Measurements from ENCODE around the gene ACACB. TPM values are rescaled to one million over a fixed set of nuclear protein-coding genes. Genes with fewer than 3 reads are reported as not detected.

Gene ACACB
- total and polyA plus RNA-seq, 7 experiments from 2014 or later = 3.8 to 58.3 (median 30.9) TPM

GRCh38 chr12:109131154-109132050 is 15.0 kb downstream of the ACACB start:
- Histone ChIP-seq H3K4me1 (ENCODE audit: control insufficient read depth in 2 of 2, insufficient read depth in 2 of 2, low read length in 2 of 2) (no peaks in the 10 kb centered on the region), H3K27ac (ENCODE audit: low read depth, low read length) (no peak overlapping the region), H3K36me3 (ENCODE audit: control insufficient read depth in 2 of 3, insufficient read depth in 3 of 3, low read length in 3 of 3) (no peaks in the 10 kb centered on the region), H3K9me3 (ENCODE audit: control insufficient read depth in 2 of 3, low read length in 3 of 3) (no peaks in the 10 kb centered on the region), H3K27me3 (ENCODE audit: control insufficient read depth in 2 of 2, insufficient read depth in 2 of 2, low read length in 2 of 2) (no peaks in the 10 kb centered on the region), H3K4me3 (ENCODE audit: low read length) (no peak overlapping the region)
- Mint-ChIP-seq H3K27me3 (peaks cover 0 to 7% (median 4%) of the 10 kb centered on the region in 5 donors), H3K36me3 (peaks cover 0 to 4% (median 0%) of the 10 kb centered on the region in 5 donors), H3K4me3 (no peak overlapping the region), H3K27ac (no peak overlapping the region), H3K9me3 (peaks cover 0 to 7% (median 0%) of the 10 kb centered on the region in 11 donors), H3K4me1 (peaks cover 0 to 3% (median 0%) of the 10 kb centered on the region in 7 donors)
- intact Hi-C loops (cut with micrococcal nuclease) = no loop called here
- ATAC-seq (no peak), DNase-seq (no peak)
- POLR2A ChIA-PET = no interaction called here
- CTCF ChIA-PET = no interaction called here

- Mint-ChIP-seq H3K36me3 (peaks cover 0 to 11% (median 0%) of the 10 kb centered on the region in 5 donors), H3K27ac (no peak overlapping the region), H3K4me3 (no peak overlapping the region), H3K4me1 (peaks cover 0 to 3% (median 0%) of the 10 kb centered on the region in 7 donors), H3K27me3 (peaks cover 0 to 7% (median 4%) of the 10 kb centered on the region in 5 donors), H3K9me3 (peaks cover 0 to 11% (median under 1%) of the 10 kb centered on the region in 11 donors)
- intact Hi-C loops (cut with micrococcal nuclease) = no loop called here
- no peaks in the 10 kb centered on the region for H3K9me3 ChIP-seq (ENCODE audit: control insufficient read depth in 2 of 3, low read length in 3 of 3)
- no peaks in the 10 kb centered on the region for H3K27me3 ChIP-seq (ENCODE audit: control insufficient read depth in 2 of 2, insufficient read depth in 2 of 2, low read length in 2 of 2)
- no peaks in the 10 kb centered on the region for H3K36me3 ChIP-seq (ENCODE audit: control insufficient read depth in 2 of 3, insufficient read depth in 3 of 3, low read length in 3 of 3)
- ChIA-PET POLR2A (no interaction called here), CTCF (no interaction called here)
- H3K4me1 ChIP-seq (ENCODE audit: control insufficient read depth in 2 of 2, insufficient read depth in 2 of 2, low read length in 2 of 2) = no peaks in the 10 kb centered on the region
- no peak overlapping the region for H3K27ac ChIP-seq (ENCODE audit: low read depth, low read length)
- DNase-seq (no peak), ATAC-seq (no peak)
- no peak overlapping the region for H3K4me3 ChIP-seq (ENCODE audit: low read length)
Measured at GRCh38 chr12:109134186-109134917, 18.0 kb downstream of the ACACB start.

DNA sequence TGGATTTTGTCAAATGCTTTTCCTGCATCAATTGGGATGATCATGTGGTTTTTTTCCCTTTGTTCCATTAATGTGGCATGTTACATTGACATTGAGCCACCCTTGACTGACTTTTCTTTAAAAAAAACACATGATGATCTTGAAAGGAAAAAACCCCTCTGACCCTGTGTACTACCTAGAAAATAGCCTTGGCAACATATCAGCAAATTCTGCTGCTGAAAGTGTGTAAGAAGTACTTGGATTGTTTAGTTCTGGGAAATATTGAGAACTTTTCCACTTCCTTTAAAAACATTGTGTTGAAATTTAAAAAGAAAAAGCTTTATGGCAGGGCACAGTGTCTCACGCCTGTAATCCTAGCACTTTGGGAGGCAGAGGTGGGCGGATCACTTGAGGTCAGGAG is 20.7 kb downstream of the ACACB start:
- no peaks in the 10 kb centered on the region for H3K27me3 ChIP-seq (ENCODE audit: control insufficient read depth in 2 of 2, insufficient read depth in 2 of 2, low read length in 2 of 2)
- no peaks in the 10 kb centered on the region for H3K9me3 ChIP-seq (ENCODE audit: control insufficient read depth in 2 of 3, low read length in 3 of 3)
- Mint-ChIP-seq H3K4me1 (no peaks in the 10 kb centered on the region), H3K36me3 (peaks cover 0 to 18% (median 3%) of the 10 kb centered on the region in 5 donors), H3K4me3 (no peak overlapping the region), H3K9me3 (peaks cover 0 to 11% (median 0%) of the 10 kb centered on the region in 11 donors), H3K27ac (no peak overlapping the region), H3K27me3 (peaks cover 0 to 7% (median 4%) of the 10 kb centered on the region in 5 donors)
- no peak overlapping the region for H3K4me3 ChIP-seq (ENCODE audit: low read length)
- intact Hi-C loops (cut with micrococcal nuclease) = no loop called here
- CTCF ChIA-PET = no interaction called here
- no peaks in the 10 kb centered on the region for H3K36me3 ChIP-seq (ENCODE audit: control insufficient read depth in 2 of 3, insufficient read depth in 3 of 3, low read length in 3 of 3)
- no peak for DNase-seq
- H3K27ac ChIP-seq (ENCODE audit: low read depth, low read length) = no peak overlapping the region
- H3K4me1 ChIP-seq (ENCODE audit: control insufficient read depth in 2 of 2, insufficient read depth in 2 of 2, low read length in 2 of 2) = no peaks in the 10 kb centered on the region
- ATAC-seq = no peak
- POLR2A ChIA-PET = interaction anchor here (0.7 kb wide), 1 partner anchor 464 kb away, joined by 3 read pairs; no protein-coding TSS in a partner anchor

DNA sequence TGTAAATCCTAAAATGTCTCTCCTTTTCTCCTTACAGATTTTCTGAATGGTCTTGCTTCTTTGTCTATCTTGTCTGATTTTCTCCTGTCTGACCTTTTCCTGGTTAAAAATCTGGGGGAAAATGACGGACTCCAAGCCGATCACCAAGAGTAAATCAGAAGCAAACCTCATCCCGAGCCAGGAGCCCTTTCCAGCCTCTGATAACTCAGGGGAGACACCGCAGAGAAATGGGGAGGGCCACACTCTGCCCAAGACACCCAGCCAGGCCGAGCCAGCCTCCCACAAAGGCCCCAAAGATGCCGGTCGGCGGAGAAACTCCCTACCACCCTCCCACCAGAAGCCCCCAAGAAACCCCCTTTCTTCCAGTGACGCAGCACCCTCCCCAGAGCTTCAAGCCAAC is 23.0 kb downstream of the ACACB start:
- CTCF ChIA-PET = no interaction called here
- peaks cover 0 to 22% (median 3%) of the 10 kb centered on the region in 5 donors for H3K36me3 Mint-ChIP-seq
- H3K9me3 ChIP-seq (ENCODE audit: control insufficient read depth in 2 of 3, low read length in 3 of 3) = no peaks in the 10 kb centered on the region
- H3K36me3 ChIP-seq (ENCODE audit: control insufficient read depth in 2 of 3, insufficient read depth in 3 of 3, low read length in 3 of 3) = no peaks in the 10 kb centered on the region
- no peak overlapping the region for H3K27ac ChIP-seq (ENCODE audit: low read depth, low read length)
- H3K4me1 ChIP-seq (ENCODE audit: control insufficient read depth in 2 of 2, insufficient read depth in 2 of 2, low read length in 2 of 2) = no peaks in the 10 kb centered on the region
- POLR2A ChIA-PET = no interaction called here
- H3K9me3 Mint-ChIP-seq = peaks cover 0 to 11% (median 0%) of the 10 kb centered on the region in 11 donors
- no peak for DNase-seq
- peaks cover 0 to 7% (median 4%) of the 10 kb centered on the region in 5 donors for H3K27me3 Mint-ChIP-seq
- H3K4me3 ChIP-seq (ENCODE audit: low read length) = no peak overlapping the region
- no peaks in the 10 kb centered on the region for H3K27me3 ChIP-seq (ENCODE audit: control insufficient read depth in 2 of 2, insufficient read depth in 2 of 2, low read length in 2 of 2)
- H3K27ac Mint-ChIP-seq = no peak overlapping the region
- H3K4me3 Mint-ChIP-seq = no peak overlapping the region
- intact Hi-C loops (cut with micrococcal nuclease) = no loop called here
- no peak for ATAC-seq
- H3K4me1 Mint-ChIP-seq = peaks cover 0 to 7% (median 4%) of the 10 kb centered on the region in 7 donors

GRCh38 chr12:109139791-109140190 is 23.4 kb downstream of the ACACB start:
- Histone ChIP-seq H3K4me1 (ENCODE audit: control insufficient read depth in 2 of 2, insufficient read depth in 2 of 2, low read length in 2 of 2) (no peaks in the 10 kb centered on the region), H3K27me3 (ENCODE audit: control insufficient read depth in 2 of 2, insufficient read depth in 2 of 2, low read length in 2 of 2) (no peaks in the 10 kb centered on the region), H3K4me3 (ENCODE audit: low read length) (no peak overlapping the region), H3K36me3 (ENCODE audit: control insufficient read depth in 2 of 3, insufficient read depth in 3 of 3, low read length in 3 of 3) (no peaks in the 10 kb centered on the region), H3K27ac (ENCODE audit: low read depth, low read length) (no peak overlapping the region), H3K9me3 (ENCODE audit: control insufficient read depth in 2 of 3, low read length in 3 of 3) (no peaks in the 10 kb centered on the region)
- H3K27me3 Mint-ChIP-seq = peaks cover 0 to 7% (median 4%) of the 10 kb centered on the region in 5 donors
- ChIA-PET POLR2A (no interaction called here), CTCF (no interaction called here)
- H3K4me1 Mint-ChIP-seq = peaks cover 0 to 7% (median 4%) of the 10 kb centered on the region in 7 donors
- no peak for ATAC-seq
- intact Hi-C loops (cut with micrococcal nuclease) = no loop called here
- no peak overlapping the region for H3K27ac Mint-ChIP-seq
- H3K9me3 Mint-ChIP-seq = peaks cover 0 to 11% (median 0%) of the 10 kb centered on the region in 11 donors
- DNase-seq = no peak
- H3K4me3 Mint-ChIP-seq = no peak overlapping the region
- H3K36me3 Mint-ChIP-seq = peaks cover 0 to 22% (median 3%) of the 10 kb centered on the region in 5 donors

DNA sequence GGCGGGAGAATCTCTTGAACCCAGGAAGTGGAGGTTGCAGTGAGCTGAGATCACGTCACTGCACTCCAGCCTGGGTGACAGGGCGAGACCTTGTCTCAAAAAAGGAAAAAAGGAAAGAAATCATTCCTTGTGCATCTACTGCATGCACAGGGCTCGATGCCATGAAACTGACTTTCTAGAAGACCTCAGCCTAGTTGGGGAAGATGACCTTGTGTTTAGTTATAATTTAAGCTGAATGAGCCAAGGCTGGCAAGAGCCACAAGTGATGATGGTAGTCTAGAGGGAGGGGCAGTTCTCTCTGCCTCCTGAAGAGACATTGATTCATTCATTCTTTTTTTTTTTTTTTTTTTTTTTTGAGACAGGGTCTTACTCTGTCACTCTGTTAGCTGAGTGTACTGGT is 24.2 kb downstream of the ACACB start:
- CTCF ChIA-PET = no interaction called here
- peaks cover 0 to 11% (median 0%) of the 10 kb centered on the region in 11 donors for H3K9me3 Mint-ChIP-seq

More for the DNA sequence above, 24.2 kb downstream of the ACACB start:
- no peaks in the 10 kb centered on the region for H3K27me3 ChIP-seq (ENCODE audit: control insufficient read depth in 2 of 2, insufficient read depth in 2 of 2, low read length in 2 of 2)
- H3K4me1 Mint-ChIP-seq = peaks cover 0 to 7% (median 4%) of the 10 kb centered on the region in 7 donors
- H3K9me3 ChIP-seq (ENCODE audit: control insufficient read depth in 2 of 3, low read length in 3 of 3) = no peaks in the 10 kb centered on the region
- no peak overlapping the region for H3K27ac ChIP-seq (ENCODE audit: low read depth, low read length)
- H3K4me1 ChIP-seq (ENCODE audit: control insufficient read depth in 2 of 2, insufficient read depth in 2 of 2, low read length in 2 of 2) = no peaks in the 10 kb centered on the region
- intact Hi-C loops (cut with micrococcal nuclease) = no loop called here
- no peaks in the 10 kb centered on the region for H3K36me3 ChIP-seq (ENCODE audit: control insufficient read depth in 2 of 3, insufficient read depth in 3 of 3, low read length in 3 of 3)
- no peak overlapping the region for H3K4me3 Mint-ChIP-seq
- no peak overlapping the region for H3K4me3 ChIP-seq (ENCODE audit: low read length)
- ATAC-seq (no peak), DNase-seq (no peak)
- H3K36me3 Mint-ChIP-seq = peaks cover 0 to 22% (median 3%) of the 10 kb centered on the region in 5 donors
- no peak overlapping the region for H3K27ac Mint-ChIP-seq
- peaks cover 0 to 3% (median 0%) of the 10 kb centered on the region in 5 donors for H3K27me3 Mint-ChIP-seq
- POLR2A ChIA-PET = interaction anchor here (0.9 kb wide), 1 partner anchor 10 kb away, joined by 3 read pairs; no protein-coding TSS in a partner anchor
